HG02981 (cell line): Measurements from ENCODE around the gene VMAC.
"Not testable (repeated sequence)": the region's sequence is repeated elsewhere in the genome, so short reads cannot be mapped to it uniquely, and the experiment has no call there.

Experiments
- ATAC-seq: cut with Tn5 transposase; IDR thresholded peaks from one replicate; pipeline ENCODE4 v1.9.1; 2021; ENCODE audit warnings: mild to moderate bottlenecking, moderate library complexity; ENCODE audit not compliant: unreplicated experiment

The VMAC gene

GRCh38 chr19:5883157-5883873, 21.4 kb upstream of the VMAC start:
- ATAC-seq: not testable (repeated sequence)

GRCh38 chr19:5884065-5884811, 20.4 kb upstream of the VMAC start:
- not testable (repeated sequence) for ATAC-seq

- no peak for ATAC-seq
These were observed 15.2 kb upstream of the VMAC start for GRCh38 chr19:5889288-5889971.

- ATAC-seq: no peak
These were observed 14.6 kb upstream of the VMAC start for GRCh38 chr19:5890099-5890498.

GRCh38 chr19:5891572-5891937, 13.1 kb upstream of the VMAC start:
- no peak for ATAC-seq

- ATAC-seq: no peak
These were observed 12.5 kb upstream of the VMAC start for GRCh38 chr19:5891938-5892771.

- ATAC-seq: no peak
These were observed 11.8 kb upstream of the VMAC start for GRCh38 chr19:5892772-5893275.

- ATAC-seq: no peak
These were observed 11.3 kb upstream of the VMAC start for GRCh38 chr19:5893296-5893903.

- no peak for ATAC-seq
These were observed 10.6 kb upstream of the VMAC start for GRCh38 chr19:5893907-5894703.

GRCh38 chr19:5894704-5895349, 9.8 kb upstream of the VMAC start:
- no peak for ATAC-seq

- ATAC-seq: no peak
These were observed 9.3 kb upstream of the VMAC start for GRCh38 chr19:5895409-5895808.

GRCh38 chr19:5895890-5896289, 8.8 kb upstream of the VMAC start:
- ATAC-seq: no peak

GRCh38 chr19:5896365-5897076, 8.2 kb upstream of the VMAC start:
- ATAC-seq: no peak

GRCh38 chr19:5897189-5897969, 7.3 kb upstream of the VMAC start:
- ATAC-seq: no peak

- ATAC-seq: no peak
These were observed 4.7 kb upstream of the VMAC start for GRCh38 chr19:5899728-5900526.

- ATAC-seq: no peak
These were observed 3.7 kb upstream of the VMAC start for GRCh38 chr19:5900976-5901375.

GRCh38 chr19:5903056-5903623, 1.5 kb upstream of the VMAC start:
- no peak for ATAC-seq
